MM.1S (cell line): ENCODE results near the gene RPS3A.

ENCODE experiments used
- DNase-seq: peaks from one replicate; pipeline ENCODE4 v3.0.0-alpha.2; 2015
- H2AFZ ChIP-seq: fragments of 300-600 bp; sonication (generic); 2 replicates; pipeline ENCODE4 v1.6.0; 2016; ENCODE audit warnings: antibody characterized with exemption, low read length
- H3F3A ChIP-seq: fragments of 300-600 bp; sonication (generic); 2 replicates; pipeline ENCODE4 v1.6.1; 2016; ENCODE audit warnings: mild to moderate bottlenecking, antibody characterized with exemption, low read length, moderate library complexity, mixed read lengths; ENCODE audit not compliant: insufficient read depth
- H3K27ac ChIP-seq: fragments of 300-600 bp; sonication (generic); 2 replicates; pipeline ENCODE4 v1.5.1; 2016; ENCODE audit warnings: mild to moderate bottlenecking, low read length
- H3K27me3 ChIP-seq: fragments of 300-600 bp; sonication (generic); replicated peaks from 2 replicates; pipeline ENCODE4 v1.6.0; 2016; ENCODE audit warnings: low read length; ENCODE audit not compliant: insufficient read depth
- H3K36me3 ChIP-seq: fragments of 300-600 bp; sonication (generic); replicated peaks from 2 replicates; pipeline ENCODE4 v1.6.1; 2016; ENCODE audit warnings: mild to moderate bottlenecking, low read length, mixed read lengths; ENCODE audit not compliant: insufficient read depth
- H3K4me1 ChIP-seq: fragments of 300-600 bp; sonication (generic); 2 replicates; pipeline ENCODE4 v1.6.1; 2016; ENCODE audit warnings: low read length, mixed read lengths
- H3K4me2 ChIP-seq: fragments of 300-600 bp; sonication (generic); 2 replicates; pipeline ENCODE4 v1.6.0; 2016; ENCODE audit warnings: low read depth, low read length
- H3K4me3 ChIP-seq: fragments of 300-600 bp; sonication (generic); 2 replicates; pipeline ENCODE4 v1.5.1; 2016; ENCODE audit warnings: low read length, mixed read lengths
- H3K79me2 ChIP-seq: fragments of 300-600 bp; sonication (generic); 2 replicates; pipeline ENCODE4 v1.6.1; 2016; ENCODE audit warnings: mixed run types, low read length, mixed read lengths
- H3K9ac ChIP-seq: fragments of 300-600 bp; sonication (generic); 2 replicates; pipeline ENCODE4 v1.6.1; 2016; ENCODE audit warnings: low read length, mixed read lengths
- H3K9me2 ChIP-seq: fragments of 300-600 bp; sonication (generic); replicated peaks from 2 replicates; pipeline ENCODE4 v1.6.1; 2016; ENCODE audit warnings: mild to moderate bottlenecking, low read length, mixed read lengths; ENCODE audit not compliant: insufficient read depth
- H3K9me3 ChIP-seq: fragments of 300-600 bp; sonication (generic); replicated peaks from 2 replicates; pipeline ENCODE4 v1.6.1; 2016; ENCODE audit warnings: mild to moderate bottlenecking, low read length, mixed read lengths; ENCODE audit not compliant: insufficient read depth
- H4K20me1 ChIP-seq: fragments of 300-600 bp; sonication (generic); 2 replicates; pipeline ENCODE4 v1.6.1; 2016; ENCODE audit warnings: mild to moderate bottlenecking, low read length, moderate library complexity, mixed read lengths; ENCODE audit not compliant: insufficient read depth
- CTCF ChIP-seq: fragments of 300-600 bp; sonication (generic); IDR thresholded peaks from 2 replicates; pipeline ENCODE4 v1.5.1; 2016; ENCODE audit warnings: antibody characterized with exemption, low read length, mixed read lengths
- EZH2 ChIP-seq: fragments of 300-600 bp; sonication (generic); optimal IDR thresholded peaks from 2 replicates; pipeline ENCODE3; 2017; ENCODE audit warnings: low read depth, mild to moderate bottlenecking, antibody characterized with exemption, low read length, mixed read lengths
- EZH2phosphoT487 ChIP-seq: fragments of 300-600 bp; sonication (generic); IDR thresholded peaks from 2 replicates; pipeline ENCODE4 v1.6.1; 2018; ENCODE audit warnings: antibody characterized with exemption, low read length

Gene RPS3A

GRCh38 chr4:151143811-151144210 lies 44.4 kb downstream of the RPS3A start:
- Histone ChIP-seq H2AFZ (no peak overlapping the region), H3K79me2 (no peaks in the 10 kb centered on the region), H3K9ac (no peak overlapping the region), H4K20me1 (no peaks in the 10 kb centered on the region), H3K27me3 (no peaks in the 10 kb centered on the region), H3K9me2 (no peaks in the 10 kb centered on the region), H3K27ac (no peak overlapping the region), H3F3A (no peaks in the 10 kb centered on the region), H3K9me3 (no peaks in the 10 kb centered on the region), H3K4me3 (no peak overlapping the region), H3K4me1 (no peaks in the 10 kb centered on the region), H3K36me3 (no peaks in the 10 kb centered on the region), H3K4me2 (no peak overlapping the region)
- no peak for DNase-seq
- TF ChIP-seq CTCF = no peak
- no peak for TF ChIP-seq EZH2
- TF ChIP-seq EZH2phosphoT487 = no peak

GRCh38 chr4:151144329-151145072 lies 45.1 kb downstream of the RPS3A start:
- Histone ChIP-seq H3K27me3 (no peaks in the 10 kb centered on the region), H3K4me1 (no peaks in the 10 kb centered on the region), H3K9ac (no peak overlapping the region), H3K27ac (no peak overlapping the region), H3F3A (no peaks in the 10 kb centered on the region), H3K4me2 (no peak overlapping the region), H4K20me1 (no peaks in the 10 kb centered on the region), H2AFZ (no peak overlapping the region), H3K79me2 (no peaks in the 10 kb centered on the region), H3K4me3 (no peak overlapping the region), H3K36me3 (no peaks in the 10 kb centered on the region), H3K9me3 (no peaks in the 10 kb centered on the region), H3K9me2 (no peaks in the 10 kb centered on the region)
- no peak for TF ChIP-seq EZH2phosphoT487
- TF ChIP-seq EZH2 = no peak
- no peak for TF ChIP-seq CTCF
- no peak for DNase-seq

- DNase-seq = no peak
- Histone ChIP-seq H3K79me2 (no peaks in the 10 kb centered on the region), H3K4me2 (no peak overlapping the region), H3K4me1 (no peaks in the 10 kb centered on the region), H3K9me3 (no peaks in the 10 kb centered on the region), H4K20me1 (no peaks in the 10 kb centered on the region), H3K4me3 (no peak overlapping the region), H3K9me2 (no peaks in the 10 kb centered on the region), H3F3A (no peaks in the 10 kb centered on the region), H3K27me3 (no peaks in the 10 kb centered on the region), H3K36me3 (no peaks in the 10 kb centered on the region), H2AFZ (no peak overlapping the region), H3K9ac (no peak overlapping the region), H3K27ac (no peak overlapping the region)
- no peak for TF ChIP-seq CTCF
- TF ChIP-seq EZH2 = no peak
- no peak for TF ChIP-seq EZH2phosphoT487
Observed at GRCh38 chr4:151147000-151147399, 47.6 kb downstream of the RPS3A start.
